ENCODE results near the gene STAG2. TPM values are rescaled to one million over a fixed set of nuclear protein-coding genes. Genes with fewer than 3 reads are reported as not detected.
"Not testable (repeated sequence)": the region's sequence is repeated elsewhere in the genome, so short reads cannot be mapped to it uniquely, and the experiment has no call there.

STAG2 gene
- total RNA-seq, 2 experiments from 2014 or later: 84.7 to 89.4 TPM

- H3K36me3 Mint-ChIP-seq (ENCODE audit: low read depth): peaks cover 62% of the 10 kb centered on the region
These were observed 80.5 kb downstream of the STAG2 start for GRCh38 chrX:124042042-124042441.

GRCh38 chrX:124045109-124045508 is 83.6 kb downstream of the STAG2 start:
- Histone ChIP-seq H3K9me3 (ENCODE audit: control insufficient read depth in 1 of 2, insufficient read depth in 1 of 2, low read length in 2 of 2) (no peaks in the 10 kb centered on the region), H3K27me3 (ENCODE audit: control insufficient read depth in 1 of 2, insufficient read depth in 2 of 2, low read length in 2 of 2) (no peaks in the 10 kb centered on the region), H3K4me1 (ENCODE audit: insufficient read depth, low read length) (no peaks in the 10 kb centered on the region), H3K27ac (ENCODE audit: low read depth in 1 of 2, low read length in 2 of 2) (no peak overlapping the region), H3K4me3 (ENCODE audit: low read length) (no peak overlapping the region), H3K36me3 (ENCODE audit: insufficient read depth, low read length) (peaks cover 40% of the 10 kb centered on the region)
- H3K36me3 Mint-ChIP-seq (ENCODE audit: low read depth): peaks cover 74% of the 10 kb centered on the region
- H3K27me3 Mint-ChIP-seq: no peaks in the 10 kb centered on the region
- H3K9me3 Mint-ChIP-seq: no peaks in the 10 kb centered on the region
- no peak for TF ChIP-seq CTCF (IDR thresholded peaks at IDR 0.05)
- H3K27ac Mint-ChIP-seq: peak overlapping the region; percentile 45
- no peak overlapping the region for H3K4me3 Mint-ChIP-seq
- DNase-seq (no peak), ATAC-seq (ENCODE audit: poor library complexity) (no peak)
- POLR2A ChIA-PET: no interaction called here
- peaks cover 20% of the 10 kb centered on the region for H3K4me1 Mint-ChIP-seq (ENCODE audit: low read depth)
- intact Hi-C loops (cut with DNase I, micrococcal nuclease): no loop called here
- CTCF ChIA-PET: interaction anchor here (1.0 kb wide), 1 partner anchor 52 kb away, joined by 3 read pairs; no protein-coding TSS in a partner anchor

More at GRCh38 chrX:124042042-124042441, 80.5 kb downstream of the STAG2 start:
- no peak for ATAC-seq (ENCODE audit: poor library complexity)
- Mint-ChIP-seq H3K9me3 (no peaks in the 10 kb centered on the region), H3K27ac (peak overlapping the region; percentile 76), H3K4me1 (ENCODE audit: low read depth) (peaks cover 28% of the 10 kb centered on the region), H3K4me3 (no peak overlapping the region), H3K27me3 (no peaks in the 10 kb centered on the region)
- CTCF ChIA-PET: no interaction called here
- Histone ChIP-seq H3K4me1 (ENCODE audit: insufficient read depth, low read length) (no peaks in the 10 kb centered on the region), H3K4me3 (ENCODE audit: low read length) (no peak overlapping the region), H3K27me3 (ENCODE audit: control insufficient read depth in 1 of 2, insufficient read depth in 2 of 2, low read length in 2 of 2) (no peaks in the 10 kb centered on the region), H3K36me3 (ENCODE audit: insufficient read depth, low read length) (peaks cover 43% of the 10 kb centered on the region), H3K9me3 (ENCODE audit: control insufficient read depth in 1 of 2, insufficient read depth in 1 of 2, low read length in 2 of 2) (no peaks in the 10 kb centered on the region), H3K27ac (ENCODE audit: low read depth in 1 of 2, low read length in 2 of 2) (no peak overlapping the region)
- POLR2A ChIA-PET: no interaction called here
- intact Hi-C loops (cut with DNase I, micrococcal nuclease): no loop called here
- no peak for TF ChIP-seq CTCF (IDR thresholded peaks at IDR 0.05)
- no peak for DNase-seq

DNA sequence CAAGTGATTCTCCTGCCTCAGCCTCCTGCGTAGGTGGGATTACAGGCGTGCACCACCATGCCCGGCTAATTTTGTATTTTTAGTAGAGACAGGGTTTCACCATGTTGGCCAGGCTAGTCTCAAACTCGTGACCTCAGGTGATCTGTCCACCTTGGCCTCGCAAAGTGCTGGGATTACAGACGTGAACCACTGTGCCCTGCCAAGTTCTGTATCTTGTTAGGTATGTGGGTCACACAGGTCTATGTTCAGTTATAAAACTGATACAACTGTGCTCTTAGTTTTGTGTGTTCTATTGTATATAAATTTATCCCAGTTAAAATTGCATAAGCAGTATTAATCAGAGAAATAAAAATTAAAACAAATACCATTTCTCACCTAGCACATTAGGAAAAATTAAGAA is 122.9 kb downstream of the STAG2 start:
- intact Hi-C loops (cut with DNase I, micrococcal nuclease); CTCF ChIA-PET; POLR2A ChIA-PET; H3K27me3 Mint-ChIP-seq; H3K27ac ChIP-seq (ENCODE audit: low read depth in 1 of 2, low read length in 2 of 2); H3K27me3 ChIP-seq (ENCODE audit: control insufficient read depth in 1 of 2, insufficient read depth in 2 of 2, low read length in 2 of 2); H3K9me3 Mint-ChIP-seq; H3K4me3 ChIP-seq (ENCODE audit: low read length); H3K4me3 Mint-ChIP-seq; H3K9me3 ChIP-seq (ENCODE audit: control insufficient read depth in 1 of 2, insufficient read depth in 1 of 2, low read length in 2 of 2); H3K4me1 ChIP-seq (ENCODE audit: insufficient read depth, low read length); ATAC-seq (ENCODE audit: poor library complexity); DNase-seq: not testable (repeated sequence)
- H3K36me3 ChIP-seq (ENCODE audit: insufficient read depth, low read length): peaks cover 57% of the 10 kb centered on the region
- peaks cover 86% of the 10 kb centered on the region for H3K36me3 Mint-ChIP-seq (ENCODE audit: low read depth)
- H3K4me1 Mint-ChIP-seq (ENCODE audit: low read depth): peaks cover 30% of the 10 kb centered on the region
- H3K27ac Mint-ChIP-seq: peak overlapping the region; percentile 92

- ChIA-PET CTCF (no interaction called here), POLR2A (no interaction called here)
- peaks cover 0 to 5% of the 10 kb centered on the region in 2 experiments for H3K9me3 ChIP-seq (ENCODE audit: control insufficient read depth in 1 of 2, insufficient read depth in 1 of 2, low read length in 2 of 2)
- H3K27ac ChIP-seq (ENCODE audit: low read depth in 1 of 2, low read length in 2 of 2): no peak overlapping the region
- H3K36me3 ChIP-seq (ENCODE audit: insufficient read depth, low read length): peaks cover 58% of the 10 kb centered on the region
- H3K4me1 Mint-ChIP-seq (ENCODE audit: low read depth): peaks cover 33% of the 10 kb centered on the region
- H3K27me3 ChIP-seq (ENCODE audit: control insufficient read depth in 1 of 2, insufficient read depth in 2 of 2, low read length in 2 of 2): no peaks in the 10 kb centered on the region
- peaks cover 3% of the 10 kb centered on the region for H3K4me1 ChIP-seq (ENCODE audit: insufficient read depth, low read length)
- H3K27ac Mint-ChIP-seq: peak overlapping the region; percentile 92
- no peak for TF ChIP-seq CTCF (IDR thresholded peaks at IDR 0.05)
- H3K4me3 Mint-ChIP-seq: peak overlapping the region; percentile 74
- H3K36me3 Mint-ChIP-seq (ENCODE audit: low read depth): peaks cover 86% of the 10 kb centered on the region
- ATAC-seq (ENCODE audit: poor library complexity) (no peak), DNase-seq (no peak)
- H3K27me3 Mint-ChIP-seq: no peaks in the 10 kb centered on the region
- H3K9me3 Mint-ChIP-seq: no peaks in the 10 kb centered on the region
- no peak overlapping the region for H3K4me3 ChIP-seq (ENCODE audit: low read length)
- intact Hi-C loops (cut with DNase I, micrococcal nuclease): no loop called here
These were observed 123.6 kb downstream of the STAG2 start for GRCh38 chrX:124085063-124085462.

All from CD4-positive, alpha-beta T cell (primary cell).